ENCODE results near the gene VOPP1. TPM values are rescaled to one million over a fixed set of nuclear protein-coding genes. Genes with fewer than 3 reads are reported as not detected.

Gene VOPP1
- total and polyA plus RNA-seq, 11 donors: 9.9 to 58.0 (median 22.9) TPM

- ATAC-seq (peak; percentile 15 to 43 (median 22)), DNase-seq (no peak)
- TF ChIP-seq POLR2A (IDR thresholded peaks at IDR 0.05): no peak
- intact Hi-C loops (cut with DNase I): loop anchor here in 4 of 10 donors (5.0 to 10.0 kb wide), 3 partner anchors 153 to 158 kb away; no protein-coding TSS in a partner anchor
- Histone ChIP-seq H3K27ac (no peak overlapping the region), H3K36me3 (no peaks in the 10 kb centered on the region), H3K4me1 (peaks cover 0 to 36% (median 12%) of the 10 kb centered on the region in 12 donors), H3K9me3 (no peaks in the 10 kb centered on the region), H3K4me3 (no peak overlapping the region), H3K27me3 (no peaks in the 10 kb centered on the region)
- 57 to 69% (median 67%) methylated on average over 10 of the region's 10 CpGs for WGBS, 4 donors
Observed at GRCh38 chr7:55439627-55440026, 132.7 kb downstream of the VOPP1 start.

GRCh38 chr7:55438757-55439525 lies 133.4 kb downstream of the VOPP1 start:
- intact Hi-C loops (cut with DNase I): loop anchor here in 3 of 10 donors (5.0 to 10.0 kb wide), 2 partner anchors 153 to 156 kb away; no protein-coding TSS in a partner anchor
- Histone ChIP-seq H3K36me3 (no peaks in the 10 kb centered on the region), H3K27ac (no peak overlapping the region), H3K4me3 (no peak overlapping the region), H3K9me3 (no peaks in the 10 kb centered on the region), H3K27me3 (no peaks in the 10 kb centered on the region), H3K4me1 (peaks cover 0 to 36% (median 12%) of the 10 kb centered on the region in 12 donors)
- no peak for TF ChIP-seq POLR2A (IDR thresholded peaks at IDR 0.05)
- ATAC-seq (peak; percentile 50 to 79 (median 58)), DNase-seq (peak in 4 of 5 donors; percentile 48 to 82 (median 68))
- 42 to 58% (median 49%) methylated on average over 19 of the region's 19 CpGs for WGBS, 4 donors

- WGBS, 4 donors: 89 to 90% (median 89%) methylated on average over 13 of the region's 13 CpGs
- TF ChIP-seq POLR2A (IDR thresholded peaks at IDR 0.05) (no peak), CTCF (IDR thresholded peaks at IDR 0.05) (no peak)
- H3K9me3 ChIP-seq: no peaks in the 10 kb centered on the region
- peaks cover 0 to 36% (median 12%) of the 10 kb centered on the region in 12 donors for H3K4me1 ChIP-seq
- intact Hi-C loops (cut with DNase I): loop anchor here in 3 of 10 donors (5.0 to 10.0 kb wide), 2 partner anchors 154 to 157 kb away; no protein-coding TSS in a partner anchor
- H3K36me3 ChIP-seq: no peaks in the 10 kb centered on the region
- no peak overlapping the region for H3K4me3 ChIP-seq
- no peaks in the 10 kb centered on the region for H3K27me3 ChIP-seq
- DNase-seq (no peak), ATAC-seq (peak in 1 of 4 donors; percentile 4)
- no peak overlapping the region for H3K27ac ChIP-seq
Observed at GRCh38 chr7:55438085-55438756, 134.1 kb downstream of the VOPP1 start.

GRCh38 chr7:55437375-55437774 lies 134.9 kb downstream of the VOPP1 start:
- no peaks in the 10 kb centered on the region for H3K27me3 ChIP-seq
- no peak for ATAC-seq
- WGBS, 4 donors: 78 to 95% (median 87%) methylated on average over 1 of the region's 1 CpG
- intact Hi-C loops (cut with DNase I): loop anchor here in 3 of 10 donors (5.0 to 10.0 kb wide), 2 partner anchors 155 to 157 kb away; no protein-coding TSS in a partner anchor
- DNase-seq: no peak
- no peak overlapping the region for H3K4me3 ChIP-seq
- no peak for TF ChIP-seq POLR2A (IDR thresholded peaks at IDR 0.05)
- no peak for TF ChIP-seq CTCF (IDR thresholded peaks at IDR 0.05)
- H3K9me3 ChIP-seq: no peaks in the 10 kb centered on the region
- no peaks in the 10 kb centered on the region for H3K36me3 ChIP-seq
- H3K4me1 ChIP-seq: peaks cover 0 to 36% (median 12%) of the 10 kb centered on the region in 12 donors
- no peak overlapping the region for H3K27ac ChIP-seq

GRCh38 chr7:55436457-55436856 lies 135.8 kb downstream of the VOPP1 start:
- 83 to 87% (median 84%) methylated on average over 10 of the region's 10 CpGs for WGBS, 4 donors

More at GRCh38 chr7:55436457-55436856, 135.8 kb downstream of the VOPP1 start:
- no peak for TF ChIP-seq CTCF (IDR thresholded peaks at IDR 0.05)
- TF ChIP-seq POLR2A (IDR thresholded peaks at IDR 0.05): no peak
- no peak overlapping the region for H3K4me3 ChIP-seq
- no peaks in the 10 kb centered on the region for H3K27me3 ChIP-seq
- no peaks in the 10 kb centered on the region for H3K9me3 ChIP-seq
- intact Hi-C loops (cut with DNase I): loop anchor here in 3 of 10 donors (5.0 to 10.0 kb wide), 2 partner anchors 156 to 158 kb away; no protein-coding TSS in a partner anchor
- peaks cover 0 to 30% (median 10%) of the 10 kb centered on the region in 12 donors for H3K4me1 ChIP-seq
- DNase-seq (no peak), ATAC-seq (no peak)
- no peak overlapping the region for H3K27ac ChIP-seq
- peaks cover 0 to 4% (median 0%) of the 10 kb centered on the region in 9 donors for H3K36me3 ChIP-seq
